ENCODE data around the gene P4HA1. TPM values are rescaled to one million over a fixed set of nuclear protein-coding genes. Genes with fewer than 3 reads are reported as not detected.

P4HA1 gene
- total RNA-seq, 1 donor from 2014 or later, result 105 TPM

GRCh38 chr10:72981028-72981881 is 115.4 kb downstream of the P4HA1 start:
- no peak for DNase-seq (ENCODE audit: low read depth in 2 of 2)

GRCh38 chr10:72980348-72980747 is 116.3 kb downstream of the P4HA1 start:
- DNase-seq (ENCODE audit: low read depth in 2 of 2), result no peak

- DNase-seq (ENCODE audit: low read depth in 2 of 2), result no peak
These were observed 117.0 kb downstream of the P4HA1 start for GRCh38 chr10:72979709-72980108.

GRCh38 chr10:72976886-72977285 is 119.8 kb downstream of the P4HA1 start:
- DNase-seq (ENCODE audit: low read depth in 2 of 2), result no peak

Other genes with a start within 250 kb of the P4HA1 start
- gene OIT3, start 203.1 kb downstream of the P4HA1 start, total RNA-seq, result under 0.01 TPM in 2 replicates
- gene PLA2G12B, start 142.1 kb downstream of the P4HA1 start, total RNA-seq, result 0.22 TPM in 1 of 2 replicates, not detected in the other
- gene NUDT13, start 13.6 kb upstream of the P4HA1 start, total RNA-seq, result 1.2 and 1.7 TPM in 2 replicates
- 15.7 and 19.4 TPM in 2 replicates for gene ECD, start 71.1 kb upstream of the P4HA1 start, total RNA-seq
- 15.5 and 26.8 TPM in 2 replicates for gene FAM149B1, start 71.3 kb upstream of the P4HA1 start, total RNA-seq
- 18.1 and 22.7 TPM in 2 replicates for gene DNAJC9, start 150.4 kb upstream of the P4HA1 start, total RNA-seq
- gene MRPS16, start 155.8 kb upstream of the P4HA1 start, total RNA-seq, result 52.1 and 53.0 TPM in 2 replicates

Measured in lung microvascular endothelial cell (primary cell).